Colonic mucosa (tissue), 4 donors: ENCODE results near the gene SUN1. TPM values are rescaled to one million over a fixed set of nuclear protein-coding genes. Genes with fewer than 3 reads are reported as not detected.

ENCODE experiments used
- DNase-seq: peaks from one replicate; pipeline ENCODE4 v3.0.0-alpha.2; 2020
- H3K27ac ChIP-seq: fragments of 200-600 bp; one replicate; pipeline ENCODE4 v1.8.0; 2021
- H3K27me3 ChIP-seq: fragments of 200-600 bp; one replicate; pipeline ENCODE4 v1.8.0; 2021
- H3K36me3 ChIP-seq: fragments of 200-600 bp; one replicate; pipeline ENCODE4 v1.8.0; 2021
- H3K4me1 ChIP-seq: fragments of 200-600 bp; one replicate; pipeline ENCODE4 v1.8.0; 2021; ENCODE audit warnings: mild to moderate bottlenecking
- H3K4me3 ChIP-seq: fragments of 200-600 bp; one replicate; pipeline ENCODE4 v1.8.0; 2021
- H3K9ac ChIP-seq, 2 donors: one replicate each; pipeline ENCODE4 v1.7.0; 2013; ENCODE audit warnings: control low read depth in 2 of 2, low read depth in 2 of 2, low read length in 2 of 2
- H3K9me3 ChIP-seq: fragments of 200-600 bp; one replicate; pipeline ENCODE4 v1.8.0; 2021
- CTCF ChIP-seq: fragments of 200-600 bp; IDR thresholded peaks from one replicate; pipeline ENCODE4 v1.8.0; 2022; ENCODE audit warnings: antibody characterized with exemption, mild to moderate bottlenecking
- intact Hi-C: fragments of 100-400 bp; cut with DNase I; formaldehyde crosslinking; loops from one replicate; pipeline ENCODE4 v1.14.1; 2022
- total RNA-seq, 2 donors: library from RNA; stranded (reverse); fragmentation: NEBNext Ultra II Directional in 1 of 2; extraction: Animal tissue kit (Norgen Biotek cat#: 25700) in 1 of 2; gene quantifications; one replicate each; pipeline ENCODE4 v1.2.1, GENCODE V29; 2021
- donor health status: healthy.
- donor health status: DM: no; HTN: no; CAD: no.
- donor health status: DM: no; HTN: no; CAD: no.

SUN1 gene
- total RNA-seq, 2 donors from 2014 or later, result 122 to 158 TPM

- Histone ChIP-seq H3K27me3 (no peaks in the 10 kb centered on the region), H3K4me3 (peak within 1 kb of the TSS; percentile 69), H3K9ac (peak within 1 kb of the TSS; percentile 88 to 89), H3K4me1 (peaks cover 13% of the 10 kb centered on the region), H3K9me3 (no peaks in the 10 kb centered on the region), H3K27ac (peak within 1 kb of the TSS; percentile 72), H3K36me3 (no peaks in the 10 kb centered on the region)
- intact Hi-C loops, result loop anchor here (10.0 kb wide), 2 partner anchors 352 to 552 kb away; no protein-coding TSS in a partner anchor
- peak; percentile 96 for DNase-seq
- TF ChIP-seq CTCF, result no peak
Measured at GRCh38 chr7:876077-876971, 44.0 kb downstream of the SUN1 start, which contains the start of gene GET4. GET4 (plus strand) TSS chr7:876554; CDS start chr7:876646, 92 bp downstream.

- Histone ChIP-seq H3K4me3 (peak overlapping the region; percentile 69), H3K36me3 (no peaks in the 10 kb centered on the region), H3K9ac (peak overlapping the region; percentile 88 to 89), H3K9me3 (no peaks in the 10 kb centered on the region), H3K27me3 (no peaks in the 10 kb centered on the region), H3K4me1 (peaks cover 13% of the 10 kb centered on the region), H3K27ac (peak overlapping the region; percentile 70)
- TF ChIP-seq CTCF, result no peak
- peak; percentile 59 for DNase-seq
- intact Hi-C loops, result loop anchor here (10.0 kb wide), 2 partner anchors 352 to 552 kb away; no protein-coding TSS in a partner anchor
Measured at GRCh38 chr7:876972-877311, 44.7 kb downstream of the SUN1 start.

- Histone ChIP-seq H3K27ac (peak overlapping the region; percentile 70), H3K4me3 (peak overlapping the region; percentile 69), H3K9ac (peak overlapping the region; percentile 88 to 89), H3K9me3 (no peaks in the 10 kb centered on the region), H3K4me1 (peaks cover 13% of the 10 kb centered on the region), H3K36me3 (no peaks in the 10 kb centered on the region), H3K27me3 (no peaks in the 10 kb centered on the region)
- peak; percentile 46 for DNase-seq
- intact Hi-C loops, result loop anchor here (10.0 kb wide), 2 partner anchors 353 to 553 kb away; no protein-coding TSS in a partner anchor
- no peak for TF ChIP-seq CTCF
Measured at GRCh38 chr7:877312-878232, 45.3 kb downstream of the SUN1 start.

- Histone ChIP-seq H3K4me1 (peaks cover 5% of the 10 kb centered on the region), H3K9ac (no peak overlapping the region), H3K4me3 (no peak overlapping the region), H3K9me3 (no peaks in the 10 kb centered on the region), H3K36me3 (no peaks in the 10 kb centered on the region), H3K27ac (no peak overlapping the region), H3K27me3 (no peaks in the 10 kb centered on the region)
- TF ChIP-seq CTCF, result no peak
- intact Hi-C loops, result loop anchor here (10.0 kb wide), 2 partner anchors 354 to 554 kb away; no protein-coding TSS in a partner anchor
- no peak for DNase-seq
Measured at GRCh38 chr7:879093-879492, 46.8 kb downstream of the SUN1 start.

- TF ChIP-seq CTCF, result no peak
- Histone ChIP-seq H3K36me3 (no peaks in the 10 kb centered on the region), H3K27me3 (no peaks in the 10 kb centered on the region), H3K9ac (no peak overlapping the region), H3K9me3 (no peaks in the 10 kb centered on the region), H3K27ac (no peak overlapping the region), H3K4me1 (peaks cover 5% of the 10 kb centered on the region), H3K4me3 (no peak overlapping the region)
- intact Hi-C loops, result loop anchor here (10.0 kb wide), 2 partner anchors 355 to 555 kb away; no protein-coding TSS in a partner anchor
- DNase-seq, result no peak
Measured at GRCh38 chr7:879706-880105, 47.4 kb downstream of the SUN1 start.
